Dendritic cell treated with granulocyte-macrophage colony-stimulating factor and Interleukin-4, amounts not matched to agents 40 ng/mL and 50 ng/mL, for 4 days (primary cell): ENCODE results near the gene ERBIN.
"Not testable (repeated sequence)": the region's sequence is repeated elsewhere in the genome, so short reads cannot be mapped to it uniquely, and the experiment has no call there.

Experiments used
- H3K27ac Mint-ChIP-seq: one replicate; pipeline ENCODE4 v1.8.0; 2022; ENCODE audit warnings: mild to moderate bottlenecking, mixed read lengths
- H3K27me3 Mint-ChIP-seq: one replicate; pipeline ENCODE4 v1.8.0; 2022; ENCODE audit warnings: mild to moderate bottlenecking, mixed read lengths
- H3K36me3 Mint-ChIP-seq: one replicate; pipeline ENCODE4 v1.8.0; 2022; ENCODE audit warnings: low read depth, mixed read lengths
- H3K4me1 Mint-ChIP-seq: one replicate; pipeline ENCODE4 v1.8.0; 2022; ENCODE audit warnings: low read depth, mixed read lengths
- H3K4me3 Mint-ChIP-seq: one replicate; pipeline ENCODE4 v1.8.0; 2022; ENCODE audit warnings: mild to moderate bottlenecking, moderate library complexity, mixed read lengths
- H3K9me3 Mint-ChIP-seq: one replicate; pipeline ENCODE4 v1.8.0; 2022; ENCODE audit warnings: mixed read lengths
- intact Hi-C: fragments of 100-400 bp; cut with micrococcal nuclease; formaldehyde crosslinking; loops from one replicate; pipeline ENCODE4 v1.15.0; 2022

The ERBIN gene

GRCh38 chr5:65906256-65906655 lies 20.1 kb upstream of the ERBIN start:
- H3K27me3 Mint-ChIP-seq, result no peaks in the 10 kb centered on the region
- no peaks in the 10 kb centered on the region for H3K36me3 Mint-ChIP-seq
- H3K4me3 Mint-ChIP-seq, result no peak overlapping the region
- no peaks in the 10 kb centered on the region for H3K9me3 Mint-ChIP-seq
- intact Hi-C loops, result no loop called here
- no peak overlapping the region for H3K27ac Mint-ChIP-seq
- no peaks in the 10 kb centered on the region for H3K4me1 Mint-ChIP-seq

DNA sequence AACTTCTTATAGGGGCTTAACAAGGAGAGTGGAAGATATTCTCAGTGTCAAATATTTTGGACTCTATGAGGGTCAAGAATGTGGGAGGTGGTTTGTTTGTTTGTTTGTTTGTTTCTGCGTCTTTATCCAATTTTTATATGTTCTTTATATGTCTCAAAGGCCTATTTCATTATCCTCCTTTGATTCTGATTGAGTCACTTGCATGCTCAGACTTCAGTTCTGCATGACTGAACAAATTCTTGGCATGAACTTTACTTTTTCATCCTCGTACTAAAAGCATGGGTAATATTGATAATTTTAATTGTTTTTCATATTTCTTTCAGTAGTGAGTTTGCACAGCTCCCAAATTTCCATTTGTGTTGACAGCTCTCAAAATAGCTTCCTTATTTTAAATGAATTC lies 19.2 kb upstream of the ERBIN start:
- Mint-ChIP-seq H3K27me3 (no peaks in the 10 kb centered on the region), H3K36me3 (no peaks in the 10 kb centered on the region), H3K4me3 (no peak overlapping the region), H3K4me1 (no peaks in the 10 kb centered on the region), H3K9me3 (no peaks in the 10 kb centered on the region), H3K27ac (no peak overlapping the region)
- intact Hi-C loops, result no loop called here

DNA sequence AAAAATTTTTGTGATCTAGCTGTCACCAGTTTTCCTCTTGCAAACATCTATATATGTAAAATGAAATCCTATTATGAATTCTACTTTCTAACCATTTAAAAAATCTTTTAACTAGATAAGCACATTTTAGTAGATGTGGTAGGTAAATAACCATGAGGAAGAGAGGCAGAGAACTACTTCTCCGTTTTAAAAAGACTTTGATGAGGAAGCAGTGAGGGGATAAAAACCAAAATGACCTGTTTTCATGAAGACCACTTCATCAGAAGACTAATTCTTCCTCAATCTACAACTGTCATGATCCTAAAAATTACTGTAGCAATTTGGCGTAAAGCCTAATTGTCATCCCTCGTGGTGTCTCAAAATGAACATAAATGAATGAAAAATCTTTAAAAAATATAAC lies 15.7 kb upstream of the ERBIN start:
- Mint-ChIP-seq H3K4me3 (no peak overlapping the region), H3K36me3 (no peaks in the 10 kb centered on the region), H3K27ac (no peak overlapping the region), H3K4me1 (peaks cover 8% of the 10 kb centered on the region), H3K27me3 (no peaks in the 10 kb centered on the region), H3K9me3 (no peaks in the 10 kb centered on the region)
- intact Hi-C loops, result no loop called here

DNA sequence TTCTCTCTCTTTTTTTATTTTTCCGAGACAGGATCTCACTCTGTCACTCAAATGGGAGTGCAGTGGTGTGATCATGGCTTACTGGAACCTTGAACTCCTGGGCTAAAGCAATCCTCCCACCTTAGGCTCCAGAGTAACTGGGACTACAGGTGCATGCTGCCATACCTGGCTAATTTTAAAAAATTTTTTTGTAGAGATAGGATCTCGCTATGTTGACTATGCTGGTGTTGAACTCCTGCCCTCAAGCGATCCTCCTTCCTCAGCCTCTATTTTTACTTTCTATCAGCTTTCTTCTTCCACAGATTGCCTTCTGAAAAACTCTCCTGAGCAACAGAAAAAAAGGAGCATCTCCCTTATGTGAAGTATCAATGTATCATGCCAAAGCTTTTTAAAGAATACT lies 14.1 kb upstream of the ERBIN start:
- Mint-ChIP-seq H3K9me3 (no peaks in the 10 kb centered on the region), H3K27me3 (no peaks in the 10 kb centered on the region), H3K36me3 (no peaks in the 10 kb centered on the region), H3K4me1 (peaks cover 8% of the 10 kb centered on the region), H3K27ac (no peak overlapping the region), H3K4me3 (no peak overlapping the region)
- intact Hi-C loops, result no loop called here

GRCh38 chr5:65913519-65913918 lies 12.9 kb upstream of the ERBIN start:
- H3K4me1 Mint-ChIP-seq, result peaks cover 8% of the 10 kb centered on the region
- no peaks in the 10 kb centered on the region for H3K27me3 Mint-ChIP-seq
- H3K9me3 Mint-ChIP-seq, result no peaks in the 10 kb centered on the region
- intact Hi-C loops, result no loop called here
- no peak overlapping the region for H3K27ac Mint-ChIP-seq
- no peak overlapping the region for H3K4me3 Mint-ChIP-seq
- H3K36me3 Mint-ChIP-seq, result no peaks in the 10 kb centered on the region

DNA sequence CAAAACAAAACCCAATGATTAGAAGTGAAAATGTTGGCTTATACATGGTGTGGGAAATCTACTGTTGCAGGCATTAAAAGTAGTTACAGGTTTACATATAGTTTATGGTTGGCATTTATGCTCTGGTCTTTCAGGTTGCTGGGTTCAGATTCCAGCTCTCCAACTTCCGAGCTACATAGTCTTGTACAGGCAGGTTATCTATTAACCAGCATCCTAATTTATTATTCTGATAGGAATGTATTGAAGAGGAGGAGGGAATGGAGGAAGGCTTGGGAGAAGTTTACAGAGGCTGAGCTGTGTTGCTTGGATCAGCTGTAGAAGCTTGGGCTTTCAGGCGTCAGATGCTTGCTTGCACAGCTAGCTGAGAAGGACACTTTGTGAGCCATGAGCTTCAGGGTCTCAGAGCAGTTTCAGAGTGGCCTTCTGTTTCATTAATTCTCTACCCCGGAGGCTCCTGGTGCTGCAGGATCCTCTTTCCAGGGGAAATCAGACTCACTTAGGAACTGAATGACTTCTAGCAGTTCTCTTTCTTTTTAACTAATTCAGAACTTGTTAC lies 11.7 kb upstream of the ERBIN start:
- no peaks in the 10 kb centered on the region for H3K36me3 Mint-ChIP-seq
- peaks cover 8% of the 10 kb centered on the region for H3K4me1 Mint-ChIP-seq
- no peaks in the 10 kb centered on the region for H3K9me3 Mint-ChIP-seq
- H3K27me3 Mint-ChIP-seq, result no peaks in the 10 kb centered on the region
- H3K4me3 Mint-ChIP-seq, result no peak overlapping the region
- H3K27ac Mint-ChIP-seq, result no peak overlapping the region
- intact Hi-C loops, result no loop called here

DNA sequence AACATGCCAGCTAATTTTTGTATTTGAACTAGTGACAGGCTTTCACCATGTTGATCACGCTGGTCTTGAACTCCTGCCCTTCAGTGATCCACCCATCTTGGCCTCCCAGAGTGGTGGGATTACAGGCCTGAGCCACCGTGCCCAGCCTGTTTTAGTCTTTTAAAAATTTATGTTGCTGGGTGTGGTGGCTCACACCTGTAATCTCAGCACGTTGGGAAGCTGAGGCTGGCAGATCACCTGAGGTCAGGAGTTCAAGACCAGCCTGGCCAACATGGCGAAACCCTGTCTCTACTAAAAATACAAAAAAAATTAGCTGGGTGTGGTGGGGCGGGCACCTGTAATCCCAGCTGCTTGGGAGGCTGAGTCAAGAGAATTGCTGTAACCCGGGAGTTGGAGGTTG lies 10.7 kb upstream of the ERBIN start:
- H3K4me1 Mint-ChIP-seq, H3K27me3 Mint-ChIP-seq, H3K27ac Mint-ChIP-seq, H3K36me3 Mint-ChIP-seq, H3K4me3 Mint-ChIP-seq, H3K9me3 Mint-ChIP-seq, intact Hi-C loops: not testable (repeated sequence)

GRCh38 chr5:65916066-65916465 lies 10.3 kb upstream of the ERBIN start:
- intact Hi-C loops, result no loop called here
- no peak overlapping the region for H3K4me3 Mint-ChIP-seq
- no peaks in the 10 kb centered on the region for H3K36me3 Mint-ChIP-seq
- no peaks in the 10 kb centered on the region for H3K9me3 Mint-ChIP-seq
- H3K27me3 Mint-ChIP-seq, result no peaks in the 10 kb centered on the region
- no peak overlapping the region for H3K27ac Mint-ChIP-seq
- H3K4me1 Mint-ChIP-seq, result peaks cover 8% of the 10 kb centered on the region

GRCh38 chr5:65916636-65917035 lies 9.7 kb upstream of the ERBIN start:
- H3K4me3 Mint-ChIP-seq, result no peak overlapping the region
- H3K36me3 Mint-ChIP-seq, result no peaks in the 10 kb centered on the region
- intact Hi-C loops, result no loop called here
- H3K4me1 Mint-ChIP-seq, result peaks cover 13% of the 10 kb centered on the region
- H3K27ac Mint-ChIP-seq, result no peak overlapping the region
- H3K27me3 Mint-ChIP-seq, result no peaks in the 10 kb centered on the region
- H3K9me3 Mint-ChIP-seq, result no peaks in the 10 kb centered on the region

DNA sequence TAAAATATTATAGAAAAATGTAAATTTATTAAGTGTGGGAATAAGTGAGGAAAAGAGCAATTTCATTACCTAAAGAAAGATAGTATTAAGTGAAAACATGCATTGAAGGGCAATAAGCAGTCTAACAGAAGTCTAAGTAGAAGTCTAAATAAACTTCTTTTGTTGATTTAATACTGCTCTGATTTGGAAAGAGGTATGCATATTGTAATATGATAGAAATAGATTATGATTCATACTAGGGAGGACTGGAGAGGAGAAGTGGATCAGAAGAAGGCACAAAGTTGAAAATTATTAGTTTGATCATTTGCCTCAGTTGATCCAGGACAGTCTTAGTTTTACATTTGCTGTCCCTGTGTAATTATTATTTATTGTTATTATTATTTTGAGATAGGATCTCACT lies 6.6 kb upstream of the ERBIN start:
- Mint-ChIP-seq H3K9me3 (no peaks in the 10 kb centered on the region), H3K4me3 (no peak overlapping the region), H3K4me1 (peaks cover 12% of the 10 kb centered on the region), H3K36me3 (no peaks in the 10 kb centered on the region), H3K27me3 (peaks cover 9% of the 10 kb centered on the region), H3K27ac (no peak overlapping the region)
- intact Hi-C loops, result loop anchor here (10.0 kb wide), 1 partner anchor 95 kb away; no protein-coding TSS in a partner anchor

DNA sequence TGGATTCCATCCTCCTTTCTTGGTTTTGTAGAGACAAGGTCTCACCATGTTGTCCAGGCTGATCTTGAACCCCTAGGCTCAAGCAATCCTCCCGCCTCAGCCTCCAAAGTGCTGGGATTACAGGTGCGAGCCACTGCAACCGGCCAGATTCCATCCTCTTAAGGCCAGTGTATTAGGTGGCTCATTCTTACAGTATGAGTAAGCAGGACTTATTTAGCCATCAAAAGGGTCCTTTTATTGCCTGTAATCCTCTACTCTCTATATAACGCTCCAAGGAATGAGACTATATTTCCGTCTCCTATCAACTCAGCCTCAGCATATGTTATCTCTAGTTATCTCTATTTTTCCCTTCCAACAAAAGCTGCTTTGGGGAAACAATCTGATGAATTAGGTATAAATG lies 3.0 kb upstream of the ERBIN start:
- no peak overlapping the region for H3K4me3 Mint-ChIP-seq
- H3K27me3 Mint-ChIP-seq, result peaks cover 9% of the 10 kb centered on the region
- no peaks in the 10 kb centered on the region for H3K9me3 Mint-ChIP-seq
- intact Hi-C loops, result loop anchor here (10.0 kb wide), 1 partner anchor 99 kb away; no protein-coding TSS in a partner anchor
- H3K4me1 Mint-ChIP-seq, result peaks cover 14% of the 10 kb centered on the region
- H3K27ac Mint-ChIP-seq, result no peak overlapping the region
- H3K36me3 Mint-ChIP-seq, result peaks cover 18% of the 10 kb centered on the region

DNA sequence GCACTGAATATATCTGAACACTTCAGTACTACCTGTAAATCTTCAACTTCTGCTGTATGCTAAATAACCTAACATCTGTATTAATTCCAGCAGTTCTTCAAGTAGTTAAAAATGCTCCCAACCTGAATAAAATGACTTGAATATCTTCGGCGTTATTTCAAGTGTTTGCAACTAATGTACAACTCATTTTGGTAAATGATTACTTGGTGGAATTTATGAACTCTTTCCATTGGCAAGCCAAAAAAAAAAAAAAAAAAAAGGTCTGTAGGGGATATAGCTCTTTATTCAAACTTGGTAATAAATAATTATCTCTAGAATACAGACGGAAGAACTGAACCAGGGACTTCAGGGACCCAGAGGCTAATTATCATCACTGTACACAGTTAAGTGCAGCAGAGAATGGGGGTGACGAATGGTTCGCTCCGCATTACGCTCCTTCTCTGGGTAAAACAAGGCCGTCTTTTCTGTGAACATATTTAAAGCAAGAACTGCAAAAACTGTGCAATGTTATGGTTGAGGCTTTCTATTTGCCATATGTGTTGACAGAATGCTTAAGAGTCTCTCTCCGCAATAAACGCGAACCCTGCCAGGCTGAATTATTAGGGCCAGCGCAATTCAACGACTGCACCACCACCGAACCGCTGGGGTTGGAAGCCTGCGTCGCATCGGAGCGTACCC lies 1.9 kb upstream of the ERBIN start:
- peaks cover 18% of the 10 kb centered on the region for H3K4me1 Mint-ChIP-seq
- H3K4me3 Mint-ChIP-seq, result peak overlapping the region; percentile 76
- no peaks in the 10 kb centered on the region for H3K9me3 Mint-ChIP-seq
- peaks cover 22% of the 10 kb centered on the region for H3K36me3 Mint-ChIP-seq
- H3K27ac Mint-ChIP-seq, result peak overlapping the region; percentile 100
- intact Hi-C loops, result loop anchor here (5.0 to 10.0 kb wide), 3 partner anchors 100 to 218 kb away; partner anchors contain the start of gene SREK1
- peaks cover 9% of the 10 kb centered on the region for H3K27me3 Mint-ChIP-seq

DNA sequence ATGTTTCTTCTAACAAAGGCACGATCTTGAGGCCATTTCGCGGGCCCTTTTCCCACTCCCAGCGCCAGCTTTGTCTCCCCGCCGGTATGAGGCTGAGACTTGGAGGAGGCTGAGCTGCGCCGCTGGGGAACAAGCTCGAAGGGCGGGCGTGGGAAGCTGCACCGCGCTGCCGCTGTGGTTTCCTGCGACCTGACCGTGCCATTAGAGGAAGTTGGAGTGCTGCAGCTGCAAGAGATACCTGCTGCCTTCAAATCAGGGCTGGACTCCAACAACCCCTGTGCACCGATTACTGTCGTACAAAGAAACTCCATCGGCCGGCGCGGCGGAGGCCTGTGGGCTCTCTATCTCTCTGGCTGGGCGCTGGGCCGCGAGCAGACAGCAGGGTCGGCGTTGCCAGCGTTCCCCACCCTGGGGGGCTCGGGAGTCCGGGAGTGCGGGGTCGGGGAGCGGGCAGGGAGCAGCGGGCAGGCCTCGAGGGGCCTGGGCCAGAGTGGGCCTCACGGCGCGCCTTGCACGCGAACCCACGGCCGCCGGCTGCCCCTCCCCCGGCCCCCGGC lies 1.3 kb upstream of the ERBIN start:
- H3K4me3 Mint-ChIP-seq, result peak overlapping the region; percentile 76

DNA sequence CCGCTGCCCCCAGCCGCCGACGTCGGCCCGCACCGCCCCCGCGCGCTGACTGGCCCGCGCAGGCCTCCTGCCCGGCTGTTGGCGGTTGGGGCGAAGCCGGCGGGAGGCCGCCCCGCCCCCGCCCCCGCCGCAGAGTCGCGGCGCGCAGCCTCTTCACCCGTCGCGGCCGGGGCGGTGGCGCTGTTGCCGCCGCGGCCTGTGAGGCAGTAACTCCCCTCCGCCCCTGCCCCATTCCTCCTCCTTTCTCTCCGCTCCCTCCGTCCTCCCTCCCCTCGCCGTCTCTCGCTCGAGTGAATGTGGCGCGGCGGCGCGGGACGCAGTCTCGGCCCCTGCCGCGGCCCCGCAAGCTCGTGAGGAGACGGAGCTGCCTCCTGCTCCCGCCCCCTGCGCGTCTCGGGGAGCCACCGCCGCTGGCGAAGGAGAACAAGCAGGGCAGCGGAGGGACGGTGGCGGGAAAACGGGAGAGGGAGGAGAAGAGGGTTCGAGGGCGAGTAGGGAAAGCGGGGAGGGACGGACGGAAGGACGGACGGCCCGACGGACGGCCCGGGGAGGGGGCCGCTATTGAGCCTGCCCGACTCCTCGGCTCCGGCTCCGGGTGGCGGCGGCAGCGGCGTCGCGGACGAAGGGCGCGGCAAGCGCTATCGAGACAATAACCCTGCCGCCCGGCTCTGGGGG lies 637 bp upstream of the ERBIN start:
- Mint-ChIP-seq H3K4me3 (peak overlapping the region; percentile 99), H3K4me1 (peaks cover 30% of the 10 kb centered on the region), H3K27me3 (peaks cover 9% of the 10 kb centered on the region), H3K27ac (peak overlapping the region; percentile 100), H3K36me3 (peaks cover 34% of the 10 kb centered on the region), H3K9me3 (no peaks in the 10 kb centered on the region)
- intact Hi-C loops, result loop anchor here (2.0 to 10.0 kb wide), 4 partner anchors 101 to 217 kb away; partner anchors contain the start of genes NLN, SGTB and SREK1

More for the DNA sequence above, 1.3 kb upstream of the ERBIN start:
- peaks cover 24% of the 10 kb centered on the region for H3K4me1 Mint-ChIP-seq
- intact Hi-C loops, result loop anchor here (5.0 to 10.0 kb wide), 3 partner anchors 100 to 217 kb away; partner anchors contain the start of gene SREK1
- peak overlapping the region; percentile 100 for H3K27ac Mint-ChIP-seq
- no peaks in the 10 kb centered on the region for H3K9me3 Mint-ChIP-seq
- H3K27me3 Mint-ChIP-seq, result peaks cover 9% of the 10 kb centered on the region
- peaks cover 28% of the 10 kb centered on the region for H3K36me3 Mint-ChIP-seq
